Activated T-cell treated with anti-CD3 and anti-CD28 coated beads, Interleukin-2, amount 50 U/mL, for 72 hours (primary cell): ENCODE data around the gene SLC22A7. TPM values are rescaled to one million over a fixed set of nuclear protein-coding genes. Genes with fewer than 3 reads are reported as not detected.
"Not testable (repeated sequence)": the region's sequence is repeated elsewhere in the genome, so short reads cannot be mapped to it uniquely, and the experiment has no call there.

Source experiments
- ATAC-seq, 2 donors: fragments of 150-1000 bp; cut with Tn5 transposase; replicated peaks in 1 of 2; 2 replicates each; pipeline ENCODE4 v1.10.0; 2021; ENCODE audit warnings: moderate library complexity in 2 of 2, mild to moderate bottlenecking in 1 of 2
- DNase-seq, 2 donors: peaks; one replicate each; pipeline ENCODE4 v3.0.0; 2021 to 2022; ENCODE audit warnings: mixed read lengths in 1 of 2
- H3K27ac Mint-ChIP-seq: one replicate; pipeline ENCODE4 v1.8.0; 2022; ENCODE audit warnings: mild to moderate bottlenecking, moderate library complexity, mixed read lengths
- H3K27me3 Mint-ChIP-seq: one replicate; pipeline ENCODE4 v1.8.0; 2022; ENCODE audit warnings: low read depth, mixed read lengths
- H3K36me3 Mint-ChIP-seq, 2 donors: one replicate each; pipeline ENCODE4 v1.8.0; 2022; ENCODE audit warnings: mixed read lengths in 2 of 2, mild to moderate bottlenecking in 1 of 2; ENCODE audit not compliant: insufficient read depth in 2 of 2
- H3K4me1 Mint-ChIP-seq: one replicate; pipeline ENCODE4 v1.8.0; 2022; ENCODE audit warnings: low read depth, mixed read lengths
- H3K4me3 Mint-ChIP-seq, 2 donors: one replicate each; pipeline ENCODE4 v1.8.0; 2022; ENCODE audit warnings: mild to moderate bottlenecking in 2 of 2, mixed read lengths in 2 of 2, moderate library complexity in 2 of 2
- H3K9me3 Mint-ChIP-seq, 2 donors: one replicate each; pipeline ENCODE4 v1.8.0; 2022; ENCODE audit warnings: mixed read lengths in 2 of 2
- total RNA-seq, 2 donors: library from RNA; stranded (reverse); gene quantifications; one replicate each; pipeline ENCODE4 v1.2.3, GENCODE V29; 2022

SLC22A7 gene
- total RNA-seq, 2 donors from 2014 or later: not detected

- no peaks in the 10 kb centered on the region for H3K27me3 Mint-ChIP-seq
- no peaks in the 10 kb centered on the region for H3K4me1 Mint-ChIP-seq
- no peak overlapping the region for H3K4me3 Mint-ChIP-seq
- H3K27ac Mint-ChIP-seq: no peak overlapping the region
- no peaks in the 10 kb centered on the region for H3K36me3 Mint-ChIP-seq
- no peaks in the 10 kb centered on the region for H3K9me3 Mint-ChIP-seq
- DNase-seq (no peak), ATAC-seq (no peak)
Observed at GRCh38 chr6:43292341-43292740, 5.7 kb upstream of the SLC22A7 start.

DNA sequence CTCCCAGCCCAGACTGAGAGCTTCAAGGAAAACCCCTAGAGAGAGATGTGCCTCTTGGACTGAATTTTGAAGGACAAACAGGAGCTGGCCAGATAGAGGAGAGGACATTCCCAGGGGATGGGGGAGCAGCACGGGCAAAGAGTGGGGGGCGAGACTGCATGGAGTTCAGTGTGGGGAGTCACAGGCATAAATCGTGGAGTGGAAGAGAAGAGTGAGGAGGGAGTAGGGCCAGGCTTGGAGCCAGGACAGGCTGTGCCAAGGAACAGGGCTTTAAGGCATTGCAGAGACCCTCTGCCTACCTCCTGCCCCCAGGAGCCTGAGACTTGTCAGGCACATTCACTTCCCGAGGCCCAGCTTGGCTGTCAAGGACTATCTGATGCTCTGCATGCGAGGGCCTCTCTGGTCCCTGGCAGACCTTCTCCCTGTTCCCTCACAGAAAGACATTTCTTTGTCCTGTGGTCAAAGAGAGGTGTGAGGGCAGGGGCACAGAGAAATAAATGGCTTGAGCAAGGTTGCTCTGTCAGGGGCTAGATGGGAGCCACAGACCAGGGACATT is 5.2 kb upstream of the SLC22A7 start:
- ATAC-seq (no peak), DNase-seq (no peak)
- Mint-ChIP-seq H3K9me3 (no peaks in the 10 kb centered on the region), H3K27ac (no peak overlapping the region), H3K36me3 (no peaks in the 10 kb centered on the region), H3K27me3 (no peaks in the 10 kb centered on the region), H3K4me1 (no peaks in the 10 kb centered on the region), H3K4me3 (no peak overlapping the region)

- Mint-ChIP-seq H3K27ac (no peak overlapping the region), H3K4me1 (no peaks in the 10 kb centered on the region), H3K36me3 (no peaks in the 10 kb centered on the region), H3K27me3 (peaks cover 2% of the 10 kb centered on the region), H3K9me3 (no peaks in the 10 kb centered on the region), H3K4me3 (no peak overlapping the region)
- ATAC-seq (no peak), DNase-seq (no peak)
Observed at GRCh38 chr6:43293698-43294097, 4.4 kb upstream of the SLC22A7 start.

- no peak for ATAC-seq
- Mint-ChIP-seq H3K4me3 (no peak overlapping the region), H3K27me3 (peaks cover 6% of the 10 kb centered on the region), H3K9me3 (no peaks in the 10 kb centered on the region), H3K4me1 (no peaks in the 10 kb centered on the region), H3K36me3 (no peaks in the 10 kb centered on the region), H3K27ac (no peak overlapping the region)
- no peak for DNase-seq
Observed at GRCh38 chr6:43294536-43294935, 3.5 kb upstream of the SLC22A7 start.

GRCh38 chr6:43295456-43295855 is 2.6 kb upstream of the SLC22A7 start:
- no peaks in the 10 kb centered on the region for H3K4me1 Mint-ChIP-seq

GRCh38 chr6:43296780-43297497 is 1.1 kb upstream of the SLC22A7 start:
- no peaks in the 10 kb centered on the region for H3K9me3 Mint-ChIP-seq
- H3K4me1 Mint-ChIP-seq: no peaks in the 10 kb centered on the region
- DNase-seq (no peak), ATAC-seq (no peak)
- H3K27ac Mint-ChIP-seq: no peak overlapping the region
- no peaks in the 10 kb centered on the region for H3K36me3 Mint-ChIP-seq
- H3K27me3 Mint-ChIP-seq: peaks cover 6% of the 10 kb centered on the region
- no peak overlapping the region for H3K4me3 Mint-ChIP-seq

More at GRCh38 chr6:43295456-43295855, 2.6 kb upstream of the SLC22A7 start:
- ATAC-seq (no peak), DNase-seq (no peak)
- Mint-ChIP-seq H3K9me3 (no peaks in the 10 kb centered on the region), H3K27me3 (peaks cover 6% of the 10 kb centered on the region), H3K27ac (no peak overlapping the region), H3K36me3 (no peaks in the 10 kb centered on the region), H3K4me3 (no peak overlapping the region)

- ATAC-seq (no peak), DNase-seq (no peak)
- Mint-ChIP-seq H3K27me3 (peaks cover 6% of the 10 kb centered on the region), H3K36me3 (no peaks in the 10 kb centered on the region), H3K9me3 (no peaks in the 10 kb centered on the region), H3K4me3 (no peak overlapping the region), H3K27ac (no peak overlapping the region), H3K4me1 (no peaks in the 10 kb centered on the region)
Observed at GRCh38 chr6:43298565-43299337, 691 bp downstream of the SLC22A7 start.

DNA sequence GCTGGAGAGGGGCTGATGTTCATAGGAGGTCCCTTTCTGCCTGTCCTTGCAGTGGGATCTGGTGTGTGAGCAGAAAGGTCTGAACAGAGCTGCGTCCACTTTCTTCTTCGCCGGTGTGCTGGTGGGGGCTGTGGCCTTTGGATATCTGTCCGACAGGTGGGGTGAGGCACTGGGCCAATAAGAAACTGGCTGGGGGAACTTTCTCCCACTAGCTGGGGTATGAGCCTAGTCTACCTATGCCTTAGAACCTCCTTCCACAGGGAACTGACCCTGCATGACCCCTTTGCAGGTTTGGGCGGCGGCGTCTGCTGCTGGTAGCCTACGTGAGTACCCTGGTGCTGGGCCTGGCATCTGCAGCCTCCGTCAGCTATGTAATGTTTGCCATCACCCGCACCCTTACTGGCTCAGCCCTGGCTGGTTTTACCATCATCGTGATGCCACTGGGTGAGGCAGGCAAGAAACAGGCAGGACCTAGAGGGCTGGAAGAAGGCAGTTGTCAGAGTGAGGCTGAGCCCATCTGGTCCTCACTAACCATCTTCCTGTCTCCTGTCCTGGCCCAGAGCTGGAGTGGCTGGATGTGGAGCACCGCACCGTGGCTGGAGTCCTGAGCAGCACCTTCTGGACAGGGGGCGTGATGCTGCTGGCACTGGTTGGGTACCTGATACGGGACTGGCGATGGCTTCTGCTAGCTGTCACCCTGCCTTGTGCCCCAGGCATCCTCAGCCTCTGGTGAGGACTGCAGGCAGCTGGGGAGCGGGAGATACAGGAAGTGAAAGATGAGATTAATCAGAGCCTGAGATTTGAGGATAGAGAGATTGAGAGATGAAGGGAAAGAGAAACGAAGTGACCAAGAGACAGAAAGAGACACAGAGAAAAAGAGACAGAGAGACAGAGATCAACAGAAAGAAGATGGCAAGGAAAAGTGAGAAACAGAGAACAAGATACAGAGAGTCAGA is 1.6 kb downstream of the SLC22A7 start:
- no peaks in the 10 kb centered on the region for H3K9me3 Mint-ChIP-seq
- no peak overlapping the region for H3K4me3 Mint-ChIP-seq
- no peaks in the 10 kb centered on the region for H3K36me3 Mint-ChIP-seq
- peaks cover 6% of the 10 kb centered on the region for H3K27me3 Mint-ChIP-seq
- DNase-seq (no peak), ATAC-seq (no peak)
- H3K27ac Mint-ChIP-seq: no peak overlapping the region
- H3K4me1 Mint-ChIP-seq: no peaks in the 10 kb centered on the region

DNA sequence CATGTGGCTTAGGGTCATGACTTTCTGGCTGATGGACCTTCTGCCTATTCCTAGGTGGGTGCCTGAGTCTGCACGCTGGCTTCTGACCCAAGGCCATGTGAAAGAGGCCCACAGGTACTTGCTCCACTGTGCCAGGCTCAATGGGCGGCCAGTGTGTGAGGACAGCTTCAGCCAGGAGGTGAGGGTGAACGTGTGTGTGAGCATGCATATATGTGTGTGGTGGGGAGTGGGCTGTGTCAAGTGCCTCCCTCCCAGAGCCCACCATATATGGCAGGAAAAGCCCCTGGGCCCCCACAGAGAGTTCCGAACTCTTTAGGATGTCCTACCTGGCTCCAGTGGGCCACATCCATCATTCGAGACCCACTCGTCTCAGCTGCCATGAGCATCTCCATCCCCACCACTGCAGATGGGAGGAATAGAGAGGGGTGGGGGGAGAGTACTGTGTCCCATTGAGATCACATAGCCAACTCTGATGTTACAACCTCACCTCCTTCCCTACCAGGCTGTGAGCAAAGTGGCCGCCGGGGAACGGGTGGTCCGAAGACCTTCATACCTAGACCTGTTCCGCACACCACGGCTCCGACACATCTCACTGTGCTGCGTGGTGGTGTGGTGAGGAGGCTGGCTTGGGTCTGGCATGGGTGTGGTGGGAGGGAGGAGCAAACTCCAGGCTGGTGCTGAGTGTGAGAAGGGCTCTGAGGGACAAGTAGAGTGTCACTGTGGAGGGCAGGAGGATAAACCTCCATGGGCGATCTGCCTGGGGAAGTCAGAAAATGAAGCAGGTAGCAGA is 3.2 kb downstream of the SLC22A7 start:
- no peaks in the 10 kb centered on the region for H3K36me3 Mint-ChIP-seq
- DNase-seq (no peak), ATAC-seq (no peak)
- no peaks in the 10 kb centered on the region for H3K9me3 Mint-ChIP-seq
- no peaks in the 10 kb centered on the region for H3K4me1 Mint-ChIP-seq
- no peak overlapping the region for H3K27ac Mint-ChIP-seq
- H3K27me3 Mint-ChIP-seq: peaks cover 6% of the 10 kb centered on the region
- H3K4me3 Mint-ChIP-seq: no peak overlapping the region

GRCh38 chr6:43302126-43302525 is 4.1 kb downstream of the SLC22A7 start:
- DNase-seq: no peak
- no peaks in the 10 kb centered on the region for H3K9me3 Mint-ChIP-seq

DNA sequence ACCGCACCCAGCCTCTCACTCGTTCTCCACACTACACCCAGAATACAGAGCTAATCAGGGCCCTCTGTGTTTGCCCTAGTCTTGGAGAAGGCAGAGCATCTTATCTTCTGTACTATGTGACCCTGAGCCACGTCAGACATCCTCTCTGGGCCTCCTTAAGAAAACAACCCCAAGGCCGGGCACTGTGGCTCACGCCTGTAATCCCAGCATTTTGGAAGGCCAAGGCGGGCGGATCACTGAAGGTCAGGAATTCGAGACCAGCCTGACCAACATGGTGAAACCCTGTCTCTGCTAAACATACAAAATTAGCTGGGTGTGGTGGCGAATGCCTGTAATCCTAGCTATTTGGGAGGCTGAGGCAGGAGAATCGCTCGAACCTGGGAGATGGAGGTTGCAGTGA is 4.9 kb downstream of the SLC22A7 start:
- not testable (repeated sequence) for H3K27me3 Mint-ChIP-seq, DNase-seq, H3K27ac Mint-ChIP-seq, H3K4me1 Mint-ChIP-seq, H3K4me3 Mint-ChIP-seq, H3K36me3 Mint-ChIP-seq, H3K9me3 Mint-ChIP-seq, ATAC-seq

More at GRCh38 chr6:43302126-43302525, 4.1 kb downstream of the SLC22A7 start:
- Mint-ChIP-seq H3K4me1 (no peaks in the 10 kb centered on the region), H3K27me3 (peaks cover 6% of the 10 kb centered on the region), H3K27ac (no peak overlapping the region), H3K4me3 (no peak overlapping the region), H3K36me3 (no peaks in the 10 kb centered on the region)
- ATAC-seq: no peak

DNA sequence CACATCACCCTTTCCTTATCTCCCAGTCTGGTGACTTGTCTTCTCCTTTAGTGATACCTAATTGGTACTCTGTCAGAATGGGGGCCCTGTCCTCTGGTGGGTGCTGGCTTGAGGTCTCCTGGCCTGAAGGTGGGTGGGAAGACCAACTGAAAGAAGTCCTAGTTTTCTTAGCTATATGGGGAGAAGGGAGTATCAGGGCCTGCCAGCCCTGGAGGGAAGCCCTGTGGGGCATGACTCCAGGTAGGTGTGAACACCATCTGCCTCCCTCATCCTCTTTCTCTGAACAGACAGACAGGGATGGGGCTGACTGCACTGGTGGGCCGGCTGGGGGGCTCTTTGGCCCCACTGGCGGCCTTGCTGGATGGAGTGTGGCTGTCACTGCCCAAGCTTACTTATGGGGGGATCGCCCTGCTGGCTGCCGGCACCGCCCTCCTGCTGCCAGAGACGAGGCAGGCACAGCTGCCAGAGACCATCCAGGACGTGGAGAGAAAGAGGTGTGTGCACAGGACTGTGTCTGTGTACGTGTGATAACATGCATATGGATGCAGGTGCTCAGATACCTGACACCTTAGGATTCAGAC is 5.8 kb downstream of the SLC22A7 start:
- no peaks in the 10 kb centered on the region for H3K36me3 Mint-ChIP-seq

More for the DNA sequence above, 5.8 kb downstream of the SLC22A7 start:
- Mint-ChIP-seq H3K27ac (no peak overlapping the region), H3K9me3 (no peaks in the 10 kb centered on the region), H3K4me1 (peaks cover 7% of the 10 kb centered on the region), H3K27me3 (peaks cover 2% of the 10 kb centered on the region), H3K4me3 (no peak overlapping the region)
- ATAC-seq (no peak), DNase-seq (no peak)
